NCI-H128 (cell line): ENCODE results near the gene CACNA1D.

Experiments used
- DNase-seq: peaks from one replicate; lab custom pipeline; 2025; ENCODE audit not compliant: unreplicated experiment; lab: John Stamatoyannopoulos, UW

CACNA1D gene

GRCh38 chr3:53525765-53526703, 31.6 kb downstream of the CACNA1D start:
- no peak for DNase-seq

- DNase-seq, result no peak
Observed at GRCh38 chr3:53526704-53527055, 32.3 kb downstream of the CACNA1D start.

GRCh38 chr3:53530205-53530604, 35.8 kb downstream of the CACNA1D start:
- no peak for DNase-seq

- no peak for DNase-seq
Observed at GRCh38 chr3:53531749-53532148, 37.3 kb downstream of the CACNA1D start.

- no peak for DNase-seq
Observed at GRCh38 chr3:53533472-53533871, 39.1 kb downstream of the CACNA1D start.

- no peak for DNase-seq
Observed at GRCh38 chr3:53534216-53534615, 39.8 kb downstream of the CACNA1D start.

GRCh38 chr3:53534676-53535400, 40.4 kb downstream of the CACNA1D start:
- DNase-seq, result no peak

GRCh38 chr3:53536282-53536681, 41.9 kb downstream of the CACNA1D start:
- no peak for DNase-seq

GRCh38 chr3:53544357-53544756, 49.9 kb downstream of the CACNA1D start:
- no peak for DNase-seq

GRCh38 chr3:53545310-53545995, 51.0 kb downstream of the CACNA1D start:
- no peak for DNase-seq

GRCh38 chr3:53545996-53546359, 51.6 kb downstream of the CACNA1D start:
- no peak for DNase-seq

GRCh38 chr3:53547327-53547726, 52.9 kb downstream of the CACNA1D start:
- no peak for DNase-seq

GRCh38 chr3:53550005-53550620, 55.7 kb downstream of the CACNA1D start:
- no peak for DNase-seq

GRCh38 chr3:53551324-53551723, 56.9 kb downstream of the CACNA1D start:
- DNase-seq, result no peak

- no peak for DNase-seq
Observed at GRCh38 chr3:53552730-53553129, 58.3 kb downstream of the CACNA1D start.

- DNase-seq, result no peak
Observed at GRCh38 chr3:53553200-53553599, 58.8 kb downstream of the CACNA1D start.

- no peak for DNase-seq
Observed at GRCh38 chr3:53554559-53555067, 60.2 kb downstream of the CACNA1D start.

GRCh38 chr3:53555068-53555588, 60.7 kb downstream of the CACNA1D start:
- no peak for DNase-seq

GRCh38 chr3:53566461-53567145, 72.2 kb downstream of the CACNA1D start:
- DNase-seq, result no peak

- no peak for DNase-seq
Observed at GRCh38 chr3:53570081-53570480, 75.7 kb downstream of the CACNA1D start.
